Lower lobe of right lung (tissue), 2 donors: Measurements from ENCODE around the gene MED10. TPM values are rescaled to one million over a fixed set of nuclear protein-coding genes. Genes with fewer than 3 reads are reported as not detected.

ENCODE experiments used
- ATAC-seq, 2 donors: fragments of 200-7000 bp; cut with Tn5 transposase; one replicate each; pipeline ENCODE4 v1.9.1; 2020 to 2022; ENCODE audit warnings: mild to moderate bottlenecking in 2 of 2, moderate library complexity in 2 of 2
- DNase-seq: peaks from one replicate; pipeline ENCODE4 v3.0.0-alpha.2; 2020
- H3K27ac ChIP-seq: fragments of 200-600 bp; one replicate; pipeline ENCODE4 v1.8.0; 2022
- H3K27me3 ChIP-seq: fragments of 200-600 bp; one replicate; pipeline ENCODE4 v1.8.0; 2022; ENCODE audit warnings: low read depth
- H3K36me3 ChIP-seq: fragments of 200-600 bp; one replicate; pipeline ENCODE4 v1.8.0; 2022; ENCODE audit warnings: mild to moderate bottlenecking
- H3K4me1 ChIP-seq: fragments of 200-600 bp; one replicate; pipeline ENCODE4 v1.8.0; 2022
- H3K4me3 ChIP-seq: fragments of 200-600 bp; one replicate; pipeline ENCODE4 v1.8.0; 2022; ENCODE audit warnings: mild to moderate bottlenecking
- H3K9me3 ChIP-seq: fragments of 200-600 bp; one replicate; pipeline ENCODE4 v1.8.0; 2022
- CTCF ChIP-seq: fragments of 200-600 bp; IDR thresholded peaks from one replicate; pipeline ENCODE4 v1.8.0; 2022; ENCODE audit warnings: antibody characterized with exemption, mild to moderate bottlenecking
- intact Hi-C: fragments of 100-400 bp; cut with DNase I; formaldehyde crosslinking; loops from one replicate; pipeline ENCODE4 v1.11.0; 2022
- total RNA-seq: library from RNA; stranded (reverse); fragmentation: NEBNext Ultra II Directional; extraction: Animal tissue kit (Norgen Biotek cat#: 25700); gene quantifications from one replicate; pipeline ENCODE4 v1.2.1, GENCODE V29; 2021
- donor health status: DM: no; HTN: yes; CAD: no; lungs with severe emphysema.

The MED10 gene
- total RNA-seq, 1 donor from 2014 or later = 30.3 TPM

- Histone ChIP-seq H3K9me3 (no peaks in the 10 kb centered on the region), H3K4me1 (no peaks in the 10 kb centered on the region), H3K4me3 (no peak overlapping the region), H3K36me3 (no peaks in the 10 kb centered on the region), H3K27ac (no peak overlapping the region), H3K27me3 (peaks cover 10% of the 10 kb centered on the region)
- TF ChIP-seq CTCF = no peak
- DNase-seq = no peak
- no peak for ATAC-seq
- intact Hi-C loops = no loop called here
These were observed 32.1 kb upstream of the MED10 start for GRCh38 chr5:6410421-6410820.

GRCh38 chr5:6408627-6409446, 30.5 kb upstream of the MED10 start:
- no peak overlapping the region for H3K4me3 ChIP-seq
- ATAC-seq (no peak), DNase-seq (no peak)
- H3K27me3 ChIP-seq = peaks cover 10% of the 10 kb centered on the region
- H3K4me1 ChIP-seq = no peaks in the 10 kb centered on the region
- H3K9me3 ChIP-seq = no peaks in the 10 kb centered on the region
- no peak for TF ChIP-seq CTCF
- no peak overlapping the region for H3K27ac ChIP-seq
- no peaks in the 10 kb centered on the region for H3K36me3 ChIP-seq
- intact Hi-C loops = no loop called here

- intact Hi-C loops = no loop called here
- no peak for TF ChIP-seq CTCF
- no peak for ATAC-seq
- Histone ChIP-seq H3K9me3 (no peaks in the 10 kb centered on the region), H3K36me3 (no peaks in the 10 kb centered on the region), H3K4me1 (no peaks in the 10 kb centered on the region), H3K27ac (no peak overlapping the region), H3K4me3 (no peak overlapping the region), H3K27me3 (peaks cover 10% of the 10 kb centered on the region)
- DNase-seq = no peak
These were observed 29.9 kb upstream of the MED10 start for GRCh38 chr5:6408260-6408596.

GRCh38 chr5:6407558-6408259, 29.4 kb upstream of the MED10 start:
- H3K4me3 ChIP-seq = no peak overlapping the region
- no peak for ATAC-seq
- H3K36me3 ChIP-seq = no peaks in the 10 kb centered on the region
- intact Hi-C loops = no loop called here
- no peak for DNase-seq
- no peaks in the 10 kb centered on the region for H3K9me3 ChIP-seq
- peaks cover 10% of the 10 kb centered on the region for H3K27me3 ChIP-seq
- no peak for TF ChIP-seq CTCF
- no peaks in the 10 kb centered on the region for H3K4me1 ChIP-seq
- no peak overlapping the region for H3K27ac ChIP-seq

GRCh38 chr5:6405591-6405990, 27.2 kb upstream of the MED10 start:
- intact Hi-C loops = no loop called here
- Histone ChIP-seq H3K4me3 (no peak overlapping the region), H3K4me1 (no peaks in the 10 kb centered on the region), H3K9me3 (no peaks in the 10 kb centered on the region), H3K27ac (no peak overlapping the region), H3K27me3 (peaks cover 10% of the 10 kb centered on the region), H3K36me3 (no peaks in the 10 kb centered on the region)
- TF ChIP-seq CTCF = no peak
- ATAC-seq = no peak
- DNase-seq = no peak
